ENCODE data around the gene RAB3GAP2. TPM values are rescaled to one million over a fixed set of nuclear protein-coding genes. Genes with fewer than 3 reads are reported as not detected.
"Not testable (repeated sequence)": the region's sequence is repeated elsewhere in the genome, so short reads cannot be mapped to it uniquely, and the experiment has no call there.

Gene RAB3GAP2
- total RNA-seq, 2 experiments from 2014 or later = 49.5 to 51.7 TPM

GRCh38 chr1:220217383-220217988 lies 54.8 kb downstream of the RAB3GAP2 start:
- ChIA-PET POLR2A (no interaction called here), CTCF (no interaction called here)

- CTCF ChIA-PET = interaction anchor here (0.7 kb wide), 1 partner anchor 77 kb away, joined by 3 read pairs; no protein-coding TSS in a partner anchor
- POLR2A ChIA-PET = no interaction called here
Measured at GRCh38 chr1:220213382-220213983, 58.8 kb downstream of the RAB3GAP2 start.

DNA sequence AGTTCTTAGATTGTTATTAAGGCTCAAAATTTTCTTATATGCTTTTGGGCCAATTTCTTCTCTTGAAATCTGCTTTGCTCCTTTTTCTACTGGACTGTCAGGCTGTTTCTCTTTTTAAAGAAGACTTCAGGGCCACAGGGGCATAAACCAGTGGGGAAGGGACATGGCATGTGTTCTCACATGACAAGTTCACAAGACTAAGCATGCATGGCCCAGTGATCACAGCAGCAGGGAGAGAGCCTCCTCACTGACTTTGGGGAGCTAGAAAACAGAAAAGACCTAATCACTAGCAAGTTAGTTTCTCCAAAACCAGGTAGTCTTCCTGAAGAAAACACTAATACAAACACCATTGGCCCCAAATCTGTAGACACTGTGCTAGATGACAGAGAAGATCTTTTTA lies 64.8 kb downstream of the RAB3GAP2 start:
- ChIA-PET POLR2A (no interaction called here), CTCF (no interaction called here)

- CTCF ChIA-PET, POLR2A ChIA-PET: not testable (repeated sequence)
Measured at GRCh38 chr1:220204758-220205157, 67.5 kb downstream of the RAB3GAP2 start.

GRCh38 chr1:220203816-220204215 lies 68.4 kb downstream of the RAB3GAP2 start:
- POLR2A ChIA-PET = no interaction called here

GRCh38 chr1:220198186-220199005 lies 73.9 kb downstream of the RAB3GAP2 start:
- ChIA-PET POLR2A (no interaction called here), CTCF (no interaction called here)

More at GRCh38 chr1:220203816-220204215, 68.4 kb downstream of the RAB3GAP2 start:
- CTCF ChIA-PET = no interaction called here

GRCh38 chr1:220195701-220196100 lies 76.6 kb downstream of the RAB3GAP2 start:
- POLR2A ChIA-PET = no interaction called here
- CTCF ChIA-PET = no interaction called here

GRCh38 chr1:220189750-220190347 lies 82.4 kb downstream of the RAB3GAP2 start:
- ChIA-PET POLR2A (no interaction called here), CTCF (interaction anchor here (0.8 kb wide), 1 partner anchor 27 kb away, joined by 3 read pairs; no protein-coding TSS in a partner anchor)

DNA sequence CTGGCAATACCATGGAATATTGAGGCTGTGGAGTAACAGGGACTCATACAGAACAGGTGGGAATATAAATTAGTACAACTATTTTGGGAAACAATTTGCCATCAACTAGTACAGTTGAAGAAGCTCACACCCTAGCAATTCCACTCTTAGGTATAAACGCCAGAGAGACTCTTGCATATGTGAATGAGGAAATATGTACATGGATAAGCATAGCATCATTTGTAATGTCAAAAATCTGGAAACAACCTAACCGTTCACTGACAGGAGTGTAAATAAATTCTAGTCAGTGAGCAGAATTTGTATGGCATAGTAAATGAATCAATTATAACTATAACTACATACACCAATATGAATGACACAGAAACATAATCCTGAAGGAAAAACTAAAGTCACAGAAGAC lies 83.7 kb downstream of the RAB3GAP2 start:
- ChIA-PET CTCF (no interaction called here), POLR2A (no interaction called here)

GRCh38 chr1:220186752-220187151 lies 85.5 kb downstream of the RAB3GAP2 start:
- POLR2A ChIA-PET = no interaction called here

DNA sequence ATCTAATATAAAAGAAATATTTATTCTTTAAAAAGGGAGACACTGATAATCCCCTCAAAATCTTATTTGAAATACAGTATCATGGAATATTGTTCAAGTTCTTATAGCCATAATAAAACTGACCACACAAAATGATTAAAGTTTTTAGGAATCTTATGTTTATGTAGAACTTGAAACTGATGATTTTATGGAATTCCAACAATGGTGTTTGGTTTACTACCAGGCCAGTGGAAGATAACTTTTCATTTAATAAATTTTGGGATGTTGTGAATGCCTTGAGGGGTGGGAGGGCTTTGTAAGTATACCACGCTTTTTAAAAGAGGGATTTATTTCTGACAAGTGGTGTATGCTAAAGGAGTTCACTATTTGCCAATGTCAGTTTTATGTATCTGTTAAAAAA lies 87.7 kb downstream of the RAB3GAP2 start:
- POLR2A ChIA-PET = no interaction called here

More at GRCh38 chr1:220186752-220187151, 85.5 kb downstream of the RAB3GAP2 start:
- CTCF ChIA-PET = interaction anchor here (1.3 kb wide), 1 partner anchor 12 kb away, joined by 3 read pairs; no protein-coding TSS in a partner anchor

GRCh38 chr1:220182656-220183055 lies 89.6 kb downstream of the RAB3GAP2 start:
- CTCF ChIA-PET = no interaction called here
- POLR2A ChIA-PET = no interaction called here

More for the DNA sequence above, 87.7 kb downstream of the RAB3GAP2 start:
- CTCF ChIA-PET = no interaction called here

- POLR2A ChIA-PET = no interaction called here
- CTCF ChIA-PET = no interaction called here
Measured at GRCh38 chr1:220182111-220182510, 90.1 kb downstream of the RAB3GAP2 start.

- ChIA-PET CTCF (no interaction called here), POLR2A (no interaction called here)
Measured at GRCh38 chr1:220176540-220176939, 95.7 kb downstream of the RAB3GAP2 start.

GRCh38 chr1:220170836-220171526 lies 101.3 kb downstream of the RAB3GAP2 start:
- CTCF ChIA-PET = no interaction called here
- POLR2A ChIA-PET = no interaction called here

DNA sequence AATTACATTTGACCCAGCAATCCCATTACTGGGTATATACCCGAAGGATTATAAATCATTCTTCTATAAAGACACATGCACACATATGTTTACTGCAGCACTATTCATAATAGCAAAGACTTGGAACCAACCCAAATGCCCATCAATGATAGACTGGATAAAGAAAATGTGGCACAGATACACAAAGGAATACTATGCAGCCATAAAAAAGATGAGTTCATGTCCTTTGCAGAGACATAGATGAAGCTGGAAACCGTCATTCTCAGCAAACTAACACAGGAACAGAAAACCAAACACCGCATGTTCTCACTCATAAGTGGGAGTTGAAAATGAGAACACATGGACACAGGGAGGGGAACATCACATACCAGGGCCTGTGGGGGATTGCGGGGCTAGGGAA lies 102.4 kb downstream of the RAB3GAP2 start:
- POLR2A ChIA-PET, CTCF ChIA-PET: not testable (repeated sequence)

- ChIA-PET CTCF (no interaction called here), POLR2A (no interaction called here)
Measured at GRCh38 chr1:220166853-220167252, 105.4 kb downstream of the RAB3GAP2 start.

- ChIA-PET POLR2A (no interaction called here), CTCF (interaction anchor here (0.6 kb wide), 1 partner anchor 207 kb away, joined by 3 read pairs; no protein-coding TSS in a partner anchor)
Measured at GRCh38 chr1:220164517-220164916, 107.7 kb downstream of the RAB3GAP2 start.

DNA sequence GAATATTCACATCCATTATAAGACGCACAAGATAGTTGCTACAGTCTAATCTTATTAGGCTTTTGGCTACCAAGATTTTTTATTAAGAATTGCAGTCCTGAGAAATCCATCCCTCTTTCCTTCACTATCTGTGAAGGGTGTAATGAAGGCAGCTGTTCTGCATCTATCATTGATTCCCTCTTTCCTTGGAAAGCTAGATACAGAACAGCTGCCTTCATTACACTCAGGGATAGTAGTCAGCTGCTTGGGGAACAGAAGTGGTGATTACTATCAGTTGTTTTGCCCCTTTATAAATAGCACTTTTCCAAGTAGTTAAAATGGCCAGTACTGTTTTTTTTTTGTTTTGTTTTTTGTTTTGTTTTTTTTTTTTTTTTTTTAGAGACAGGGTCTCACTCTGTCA lies 108.1 kb downstream of the RAB3GAP2 start:
- CTCF ChIA-PET = interaction anchor here (0.6 kb wide), 1 partner anchor 207 kb away, joined by 3 read pairs; no protein-coding TSS in a partner anchor

GRCh38 chr1:220160027-220160426 lies 112.2 kb downstream of the RAB3GAP2 start:
- POLR2A ChIA-PET = no interaction called here
- CTCF ChIA-PET = no interaction called here

More for the DNA sequence above, 108.1 kb downstream of the RAB3GAP2 start:
- POLR2A ChIA-PET = interaction anchor here (0.6 kb wide), 1 partner anchor 69 kb away, joined by 7 read pairs; no protein-coding TSS in a partner anchor

All from activated CD8-positive, alpha-beta memory T cell treated with anti-CD3 and anti-CD28 coated beads for 36 hours (primary cell).